A549 (cell line): Measurements from ENCODE around the gene CD63.

ENCODE experiments used
- EP300 ChIP-seq, 2 experiments: fragments of >200 bp; sonication (Bioruptor Twin); formaldehyde crosslinking; IDR thresholded peaks; 2 replicates in 1 of 2; 3 replicates in 1 of 2; pipeline ENCODE4 v1.6.1; 2016 to 2017
- POLR2A ChIP-seq: IDR thresholded peaks from 2 replicates; pipeline ENCODE4 v1.6.1; 2012; ENCODE audit warnings: mild to moderate bottlenecking, low read length
- TP53 ChIP-seq: fragments of 250-450 bp; sonication (Bioruptor Pico); IDR thresholded peaks from 2 replicates; pipeline ENCODE4 v1.5.0; 2021; ENCODE audit warnings: mild to moderate bottlenecking, moderate library complexity
- TF ChIP-seq, protein P1 (sequence below): fragments of >200 bp; sonication (Bioruptor Twin); formaldehyde crosslinking; IDR thresholded peaks from 3 replicates; pipeline ENCODE4 v1.5.1; 2016
- TF ChIP-seq, protein P2 (sequence below): fragments of 150-350 bp; IDR thresholded peaks from 2 replicates; pipeline ENCODE4 v1.6.1; 2014; ENCODE audit warnings: low read depth, mild to moderate bottlenecking, low read length
- TF ChIP-seq, protein P3 (sequence below): fragments of 200-600 bp; sonication (generic); IDR thresholded peaks from 2 replicates; pipeline ENCODE4 v1.6.1; 2016; ENCODE audit warnings: antibody characterized with exemption, mild to moderate bottlenecking, moderate library complexity
- TF ChIP-seq, protein P4 (sequence below): IDR thresholded peaks from 2 replicates; pipeline ENCODE4 v1.6.1; 2012
- TF ChIP-seq, protein P5 (sequence below): IDR thresholded peaks from 2 replicates; pipeline ENCODE4 v1.6.1; 2012; ENCODE audit warnings: low read depth, borderline replicate concordance

DNA sequence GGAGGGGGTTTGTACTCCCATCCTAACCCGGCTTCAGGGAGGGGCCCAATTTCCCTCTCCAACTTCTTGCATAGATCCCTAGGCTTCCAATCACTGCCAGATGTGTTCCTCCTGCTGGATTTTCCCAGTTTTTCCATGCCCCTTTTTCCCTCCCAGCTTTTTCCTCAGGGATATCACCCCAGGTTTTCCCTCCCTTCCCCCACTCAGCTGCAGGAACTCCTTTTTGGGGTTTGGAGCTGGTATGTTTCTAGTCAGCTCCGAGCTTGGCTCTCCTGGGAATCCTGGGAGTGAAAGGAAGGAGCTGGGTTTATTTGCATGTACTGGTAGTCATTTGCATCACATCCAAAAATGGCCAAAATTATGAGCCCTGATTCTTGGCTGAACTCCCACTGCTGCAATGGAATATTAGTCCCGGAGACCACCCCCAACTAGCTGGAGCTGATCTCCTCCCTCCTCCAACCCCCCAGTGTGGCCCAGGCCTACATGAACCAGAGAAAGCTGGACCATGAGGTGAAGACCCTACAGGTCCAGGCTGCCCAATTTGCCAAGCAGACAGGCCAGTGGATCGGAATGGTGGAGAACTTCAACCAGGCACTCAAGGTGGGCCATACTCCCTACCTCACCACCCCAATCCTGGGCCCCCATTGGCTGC lies 10.1 kb downstream of the CD63 start:
- TF ChIP-seq, protein P1, sequence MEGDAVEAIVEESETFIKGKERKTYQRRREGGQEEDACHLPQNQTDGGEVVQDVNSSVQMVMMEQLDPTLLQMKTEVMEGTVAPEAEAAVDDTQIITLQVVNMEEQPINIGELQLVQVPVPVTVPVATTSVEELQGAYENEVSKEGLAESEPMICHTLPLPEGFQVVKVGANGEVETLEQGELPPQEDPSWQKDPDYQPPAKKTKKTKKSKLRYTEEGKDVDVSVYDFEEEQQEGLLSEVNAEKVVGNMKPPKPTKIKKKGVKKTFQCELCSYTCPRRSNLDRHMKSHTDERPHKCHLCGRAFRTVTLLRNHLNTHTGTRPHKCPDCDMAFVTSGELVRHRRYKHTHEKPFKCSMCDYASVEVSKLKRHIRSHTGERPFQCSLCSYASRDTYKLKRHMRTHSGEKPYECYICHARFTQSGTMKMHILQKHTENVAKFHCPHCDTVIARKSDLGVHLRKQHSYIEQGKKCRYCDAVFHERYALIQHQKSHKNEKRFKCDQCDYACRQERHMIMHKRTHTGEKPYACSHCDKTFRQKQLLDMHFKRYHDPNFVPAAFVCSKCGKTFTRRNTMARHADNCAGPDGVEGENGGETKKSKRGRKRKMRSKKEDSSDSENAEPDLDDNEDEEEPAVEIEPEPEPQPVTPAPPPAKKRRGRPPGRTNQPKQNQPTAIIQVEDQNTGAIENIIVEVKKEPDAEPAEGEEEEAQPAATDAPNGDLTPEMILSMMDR, result no peak
- TF ChIP-seq, protein P2, sequence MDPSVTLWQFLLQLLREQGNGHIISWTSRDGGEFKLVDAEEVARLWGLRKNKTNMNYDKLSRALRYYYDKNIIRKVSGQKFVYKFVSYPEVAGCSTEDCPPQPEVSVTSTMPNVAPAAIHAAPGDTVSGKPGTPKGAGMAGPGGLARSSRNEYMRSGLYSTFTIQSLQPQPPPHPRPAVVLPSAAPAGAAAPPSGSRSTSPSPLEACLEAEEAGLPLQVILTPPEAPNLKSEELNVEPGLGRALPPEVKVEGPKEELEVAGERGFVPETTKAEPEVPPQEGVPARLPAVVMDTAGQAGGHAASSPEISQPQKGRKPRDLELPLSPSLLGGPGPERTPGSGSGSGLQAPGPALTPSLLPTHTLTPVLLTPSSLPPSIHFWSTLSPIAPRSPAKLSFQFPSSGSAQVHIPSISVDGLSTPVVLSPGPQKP, result no peak
- TF ChIP-seq TP53 (CRISPR knock-in tag) (no peak), EP300 (IDR thresholded peaks at IDR 0.05) (no peak), POLR2A (no peak)
- TF ChIP-seq, protein P3, sequence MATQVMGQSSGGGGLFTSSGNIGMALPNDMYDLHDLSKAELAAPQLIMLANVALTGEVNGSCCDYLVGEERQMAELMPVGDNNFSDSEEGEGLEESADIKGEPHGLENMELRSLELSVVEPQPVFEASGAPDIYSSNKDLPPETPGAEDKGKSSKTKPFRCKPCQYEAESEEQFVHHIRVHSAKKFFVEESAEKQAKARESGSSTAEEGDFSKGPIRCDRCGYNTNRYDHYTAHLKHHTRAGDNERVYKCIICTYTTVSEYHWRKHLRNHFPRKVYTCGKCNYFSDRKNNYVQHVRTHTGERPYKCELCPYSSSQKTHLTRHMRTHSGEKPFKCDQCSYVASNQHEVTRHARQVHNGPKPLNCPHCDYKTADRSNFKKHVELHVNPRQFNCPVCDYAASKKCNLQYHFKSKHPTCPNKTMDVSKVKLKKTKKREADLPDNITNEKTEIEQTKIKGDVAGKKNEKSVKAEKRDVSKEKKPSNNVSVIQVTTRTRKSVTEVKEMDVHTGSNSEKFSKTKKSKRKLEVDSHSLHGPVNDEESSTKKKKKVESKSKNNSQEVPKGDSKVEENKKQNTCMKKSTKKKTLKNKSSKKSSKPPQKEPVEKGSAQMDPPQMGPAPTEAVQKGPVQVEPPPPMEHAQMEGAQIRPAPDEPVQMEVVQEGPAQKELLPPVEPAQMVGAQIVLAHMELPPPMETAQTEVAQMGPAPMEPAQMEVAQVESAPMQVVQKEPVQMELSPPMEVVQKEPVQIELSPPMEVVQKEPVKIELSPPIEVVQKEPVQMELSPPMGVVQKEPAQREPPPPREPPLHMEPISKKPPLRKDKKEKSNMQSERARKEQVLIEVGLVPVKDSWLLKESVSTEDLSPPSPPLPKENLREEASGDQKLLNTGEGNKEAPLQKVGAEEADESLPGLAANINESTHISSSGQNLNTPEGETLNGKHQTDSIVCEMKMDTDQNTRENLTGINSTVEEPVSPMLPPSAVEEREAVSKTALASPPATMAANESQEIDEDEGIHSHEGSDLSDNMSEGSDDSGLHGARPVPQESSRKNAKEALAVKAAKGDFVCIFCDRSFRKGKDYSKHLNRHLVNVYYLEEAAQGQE, result no peak
- TF ChIP-seq, protein P4, sequence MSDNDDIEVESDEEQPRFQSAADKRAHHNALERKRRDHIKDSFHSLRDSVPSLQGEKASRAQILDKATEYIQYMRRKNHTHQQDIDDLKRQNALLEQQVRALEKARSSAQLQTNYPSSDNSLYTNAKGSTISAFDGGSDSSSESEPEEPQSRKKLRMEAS, result no peak
- TF ChIP-seq, protein P5, sequence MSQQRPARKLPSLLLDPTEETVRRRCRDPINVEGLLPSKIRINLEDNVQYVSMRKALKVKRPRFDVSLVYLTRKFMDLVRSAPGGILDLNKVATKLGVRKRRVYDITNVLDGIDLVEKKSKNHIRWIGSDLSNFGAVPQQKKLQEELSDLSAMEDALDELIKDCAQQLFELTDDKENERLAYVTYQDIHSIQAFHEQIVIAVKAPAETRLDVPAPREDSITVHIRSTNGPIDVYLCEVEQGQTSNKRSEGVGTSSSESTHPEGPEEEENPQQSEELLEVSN, result no peak
